Activated T-helper 1 cell treated with anti-CD3 and anti-CD28 coated beads, Interleukin-2, amount 50 U/mL, for 16 hours (primary cell): Measurements from ENCODE around the gene B4GALNT3.
"Not testable (repeated sequence)": the region's sequence is repeated elsewhere in the genome, so short reads cannot be mapped to it uniquely, and the experiment has no call there.

ENCODE experiments used
- DNase-seq, 2 donors: peaks; one replicate each; pipeline ENCODE4 v3.0.0-alpha.2; 2020; ENCODE audit warnings: low read depth in 1 of 2, low spot score in 1 of 2

B4GALNT3 gene

DNA sequence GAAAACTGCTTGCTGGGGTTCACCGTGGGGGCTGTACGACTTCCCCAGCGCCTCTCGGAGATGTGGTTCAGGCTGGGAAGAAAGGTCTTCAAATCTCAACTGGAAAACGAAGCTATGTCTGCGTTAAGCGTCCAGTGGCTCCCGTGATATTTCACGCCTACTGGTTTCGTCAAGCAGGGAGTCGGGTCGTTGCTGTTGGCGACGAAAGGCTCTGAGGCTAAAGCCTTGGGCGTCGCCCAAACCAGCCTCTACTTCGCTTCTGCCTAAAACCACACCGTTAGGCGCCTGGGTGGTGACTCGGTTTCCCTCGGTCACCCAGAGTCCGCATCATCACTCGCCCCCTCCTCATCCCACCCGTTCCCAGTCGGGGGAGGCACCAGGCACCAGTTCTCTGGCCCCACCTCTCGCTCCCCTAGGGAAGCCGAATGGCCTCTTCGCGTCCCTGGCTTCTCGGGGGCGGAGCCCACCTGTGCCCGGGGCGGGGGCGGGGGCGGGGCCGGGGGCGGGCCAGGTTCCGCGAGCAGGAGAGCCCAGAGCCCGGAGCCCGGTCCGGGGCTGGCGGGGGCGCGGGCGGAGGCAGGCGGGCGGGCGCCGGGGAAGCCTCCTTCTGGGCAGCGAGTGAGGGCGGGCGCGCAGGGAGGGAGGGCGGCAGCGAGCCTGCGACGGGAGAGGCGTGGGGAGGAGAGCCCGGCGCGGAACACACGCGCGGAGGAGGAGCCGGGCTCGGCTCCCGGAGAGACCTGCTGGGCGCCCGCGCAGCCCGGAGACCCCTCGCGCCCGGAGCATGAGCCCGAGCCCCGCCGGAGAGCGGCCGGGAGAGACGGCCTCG is at the start of gene B4GALNT3:
Gene B4GALNT3, plus strand, starts transcription at position 510 of the 829 bp plus-strand sequence. CDS start 438 bp downstream, outside the sequence.
- DNase-seq = peak in 1 of 2 donors; percentile 28

DNA sequence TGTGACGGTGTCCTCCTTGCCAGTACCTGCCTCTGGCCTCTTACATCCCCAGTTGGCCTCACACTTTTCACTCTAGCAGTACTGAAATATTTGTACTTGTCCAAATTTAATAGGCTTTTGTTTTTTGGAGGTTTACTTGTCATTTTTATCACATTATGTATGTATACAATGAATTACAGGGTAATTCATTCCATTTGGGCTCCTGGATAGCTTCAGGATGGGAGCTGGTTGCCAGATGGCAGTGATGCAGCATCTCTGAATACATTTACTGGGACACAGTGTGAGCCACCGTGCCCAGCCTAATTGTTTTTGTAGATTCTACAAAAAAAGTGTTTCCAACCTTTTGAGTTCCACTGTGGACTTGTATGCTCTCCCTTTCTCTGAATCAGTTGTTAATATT is 44.9 kb upstream of the B4GALNT3 start:
- no peak for DNase-seq

DNA sequence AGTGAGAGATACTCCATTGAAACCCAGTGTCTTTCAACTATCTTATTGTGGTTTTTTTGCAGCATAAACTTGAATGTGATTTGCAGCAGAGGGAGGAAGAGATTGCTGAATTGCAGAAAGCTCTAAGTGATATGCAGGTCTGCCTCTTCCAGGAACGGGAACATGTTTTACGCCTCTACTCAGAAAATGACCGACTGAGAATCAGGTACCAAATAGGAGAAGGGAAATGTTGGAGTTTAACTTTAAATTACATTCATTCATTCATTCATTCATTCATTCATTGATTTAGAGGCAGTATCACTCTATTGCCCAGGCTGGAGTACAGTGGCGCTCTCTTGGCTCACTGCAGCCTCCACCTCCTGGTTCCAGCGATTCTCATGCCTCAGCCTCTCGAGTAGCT is 41.3 kb upstream of the B4GALNT3 start:
- DNase-seq = no peak

DNA sequence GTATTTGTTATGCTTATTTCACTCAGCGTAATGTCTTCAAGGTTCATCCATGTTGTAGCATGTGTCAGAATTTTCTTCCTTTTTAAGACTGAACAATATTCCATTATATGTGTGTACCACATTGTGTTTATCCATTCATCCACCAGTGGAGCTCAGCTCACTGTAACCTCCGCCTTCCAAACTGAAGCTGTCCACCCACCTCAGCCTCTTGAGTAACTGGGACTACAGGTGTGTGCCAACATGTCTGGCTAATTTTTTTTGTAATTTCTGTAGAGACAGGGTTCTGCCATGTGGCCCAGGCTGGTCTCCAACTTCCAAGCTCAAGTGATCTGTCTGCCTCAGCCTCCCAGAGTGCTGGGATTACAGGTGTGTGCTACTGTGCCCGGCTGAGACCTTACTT is 37.2 kb upstream of the B4GALNT3 start:
- no peak for DNase-seq

DNA sequence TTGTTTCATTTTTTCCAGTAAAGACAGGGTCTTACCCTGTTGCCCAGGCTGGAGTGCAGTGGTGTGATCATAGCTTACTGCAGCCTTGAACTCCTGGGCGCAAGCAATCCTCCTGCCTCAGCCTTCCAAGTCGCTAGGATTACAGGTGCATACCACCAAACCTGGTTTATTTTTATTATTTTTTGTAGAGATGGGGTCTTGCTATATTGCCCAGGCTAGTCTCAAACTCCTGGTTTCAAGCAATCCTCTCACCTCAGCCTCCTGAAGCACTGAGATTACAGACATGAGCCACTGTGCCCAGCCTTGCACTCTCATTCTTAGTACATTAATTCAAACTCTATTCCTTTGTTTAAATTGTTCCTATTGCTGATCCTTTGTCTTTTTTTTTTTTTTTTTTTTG is 24.0 kb upstream of the B4GALNT3 start:
- not testable (repeated sequence) for DNase-seq

DNA sequence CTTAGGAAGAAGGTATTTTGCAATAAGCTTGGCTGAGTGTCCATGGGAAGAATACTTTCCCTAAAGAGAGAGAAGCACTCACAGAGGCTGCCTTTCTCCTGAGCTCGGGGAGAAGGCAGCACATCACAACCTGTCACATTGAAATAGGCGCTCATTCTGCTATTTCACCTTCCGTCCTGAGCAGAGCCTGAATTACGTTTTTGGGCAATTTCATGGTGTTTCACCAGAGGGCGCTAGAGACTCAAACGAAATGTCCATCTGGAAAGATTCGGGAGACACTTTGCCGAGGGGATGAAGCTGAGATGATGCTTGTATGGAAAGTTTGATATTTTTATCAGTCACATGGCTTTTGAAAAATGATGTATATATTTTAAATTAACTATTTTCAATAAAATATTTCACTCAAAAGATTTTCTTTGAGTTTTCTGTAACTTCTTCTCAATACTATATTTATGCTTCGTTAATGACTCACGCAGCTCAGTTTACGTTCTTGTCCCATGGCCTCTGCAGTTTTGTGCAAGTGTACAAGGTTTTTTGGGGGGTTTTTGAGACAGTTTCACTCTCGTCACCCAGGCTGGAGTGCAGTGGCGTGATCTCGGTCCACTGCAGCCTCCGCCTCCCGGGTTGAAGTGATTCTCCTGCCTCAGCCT is 17.4 kb upstream of the B4GALNT3 start:
- no peak for DNase-seq

DNA sequence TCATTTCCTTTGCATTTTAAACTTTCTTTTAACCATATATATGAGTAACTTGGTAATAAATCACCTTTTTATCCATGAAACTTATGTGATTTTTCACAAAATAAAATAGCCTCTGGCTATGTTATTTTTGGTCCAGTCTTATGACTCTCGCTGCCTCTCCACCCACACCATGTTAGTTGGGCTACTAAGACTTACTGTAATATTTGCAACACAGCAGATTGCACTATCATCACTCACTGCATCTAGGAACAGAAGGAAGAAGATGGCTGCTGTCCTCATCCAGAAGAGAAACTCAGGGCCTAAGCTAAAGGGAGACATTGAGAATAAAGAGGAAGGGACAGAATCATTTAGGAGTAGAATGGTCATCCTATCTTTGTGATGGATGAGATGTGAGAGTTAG is 12.6 kb upstream of the B4GALNT3 start:
- no peak for DNase-seq

DNA sequence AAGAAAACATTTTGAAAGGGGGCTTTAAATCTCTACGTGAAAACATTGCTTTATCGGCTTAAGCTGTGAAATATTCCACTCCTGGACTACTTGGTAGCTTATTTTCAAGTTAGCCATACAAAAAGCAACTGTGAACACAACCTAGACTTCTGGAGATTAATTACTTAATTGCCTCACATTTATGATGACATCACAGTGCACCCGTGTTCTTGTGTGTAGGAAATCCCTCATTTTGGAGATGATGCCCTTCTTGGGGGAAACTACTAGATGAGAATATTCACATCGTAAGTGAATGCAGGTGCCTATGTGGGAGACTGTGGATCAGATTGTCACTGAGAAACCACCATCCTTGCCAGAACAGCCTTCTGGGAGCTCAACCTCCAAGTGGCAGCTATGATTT is 10.5 kb upstream of the B4GALNT3 start:
- DNase-seq = no peak

DNA sequence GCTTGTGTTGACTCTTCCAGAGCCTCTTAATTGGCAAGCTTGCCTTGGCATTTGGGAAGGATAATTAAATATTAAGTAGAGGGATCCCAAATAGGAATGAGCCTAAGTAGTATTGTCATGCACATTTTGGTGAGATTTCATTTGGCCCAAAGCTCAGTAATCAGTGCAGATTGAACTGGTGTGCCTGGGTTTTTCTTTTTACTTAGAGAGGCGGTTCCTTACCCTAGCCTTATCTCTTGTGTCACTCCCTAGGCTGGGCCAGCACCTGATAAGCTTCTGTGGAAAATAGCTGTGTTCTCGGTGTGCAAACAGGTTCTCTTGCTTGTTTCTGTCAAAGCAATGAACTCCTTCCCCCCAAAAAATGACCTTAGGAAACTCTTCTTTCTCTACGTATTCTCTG is 9.3 kb upstream of the B4GALNT3 start:
- DNase-seq = no peak

DNA sequence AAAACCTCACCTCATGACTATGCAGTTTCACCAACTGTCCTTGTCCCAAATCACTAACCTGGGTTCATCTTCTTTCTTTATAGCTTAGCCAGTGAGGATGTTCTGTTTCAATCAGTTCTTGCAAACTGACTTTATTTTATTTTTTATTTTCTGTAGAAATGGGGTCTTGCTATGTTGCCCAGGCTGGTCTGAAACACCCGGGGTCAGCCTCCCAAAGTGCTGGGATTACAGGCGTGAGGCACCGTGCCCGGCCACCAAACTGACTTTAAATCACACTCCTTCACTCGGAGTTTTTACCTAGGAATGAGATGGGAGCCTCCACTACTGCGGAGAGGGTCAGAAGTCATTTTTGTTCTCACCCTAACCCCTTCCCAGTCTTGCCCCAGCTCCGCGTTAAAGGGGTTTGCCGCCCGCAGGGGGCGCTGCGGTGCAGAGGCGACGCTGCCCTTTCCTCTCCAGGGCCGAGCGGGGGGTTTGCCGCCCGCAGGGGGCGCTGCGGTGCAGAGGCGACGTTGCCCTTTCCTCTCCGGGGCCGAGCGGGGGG is 7.0 kb upstream of the B4GALNT3 start:
- peak in 1 of 2 donors; percentile 55 for DNase-seq

DNA sequence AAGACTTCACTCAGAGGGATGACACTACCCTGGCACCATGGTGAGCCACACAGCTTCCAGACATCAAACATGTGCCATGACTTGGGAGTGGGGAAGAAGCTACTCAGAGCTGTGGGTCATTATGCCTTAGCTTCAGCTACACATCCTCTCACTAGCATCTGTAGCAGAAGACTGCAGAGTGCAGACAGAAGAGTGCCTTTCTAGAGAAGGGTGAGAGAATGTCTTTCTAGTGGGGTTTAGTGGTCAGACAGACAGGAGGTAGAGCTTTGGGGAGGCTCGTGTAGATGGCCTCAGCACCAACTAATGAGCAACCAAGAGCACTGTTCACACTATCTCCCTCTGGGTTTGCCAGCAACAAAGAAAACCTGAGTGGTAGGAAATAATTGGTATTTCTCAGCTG is 4.9 kb upstream of the B4GALNT3 start:
- DNase-seq = no peak

DNA sequence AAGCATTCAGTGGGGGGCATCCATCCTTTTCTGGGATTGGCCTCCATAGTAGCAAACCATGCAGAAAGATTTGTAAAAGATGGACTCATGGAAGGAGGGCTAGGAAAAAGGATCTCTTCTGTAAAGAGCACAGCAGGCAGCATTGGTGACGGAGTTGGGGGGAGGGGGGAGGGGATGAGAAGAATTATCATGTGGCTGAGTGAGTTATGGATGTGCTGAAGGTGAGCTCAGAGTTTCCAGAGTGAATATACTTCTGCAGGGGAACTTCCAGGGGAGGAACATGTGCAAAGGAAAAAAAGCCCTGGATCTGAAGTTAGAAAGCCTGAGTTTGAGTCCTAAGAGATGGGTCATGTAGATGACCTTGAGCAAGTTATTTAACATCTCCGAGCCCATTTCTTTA is 3.9 kb upstream of the B4GALNT3 start:
- no peak for DNase-seq

DNA sequence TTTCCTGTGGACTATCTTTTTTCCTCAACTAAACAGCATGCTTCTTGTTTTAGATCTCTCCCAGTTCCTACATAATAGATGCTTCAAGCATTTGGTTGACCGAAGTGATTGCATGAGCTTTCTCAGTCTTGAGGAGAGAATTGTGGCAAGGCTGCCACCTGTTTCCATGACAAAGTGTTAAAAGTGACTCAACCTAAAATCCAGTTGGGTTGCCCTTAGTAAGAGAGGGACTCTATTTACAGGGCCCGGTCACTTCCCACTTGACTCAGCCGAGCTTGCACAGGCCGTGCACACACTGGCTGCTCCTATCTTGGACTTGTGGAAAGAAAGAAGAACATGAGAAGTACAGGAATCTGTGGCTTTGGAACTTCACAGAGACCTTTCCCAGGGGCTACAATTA is 2.1 kb upstream of the B4GALNT3 start:
- no peak for DNase-seq

DNA sequence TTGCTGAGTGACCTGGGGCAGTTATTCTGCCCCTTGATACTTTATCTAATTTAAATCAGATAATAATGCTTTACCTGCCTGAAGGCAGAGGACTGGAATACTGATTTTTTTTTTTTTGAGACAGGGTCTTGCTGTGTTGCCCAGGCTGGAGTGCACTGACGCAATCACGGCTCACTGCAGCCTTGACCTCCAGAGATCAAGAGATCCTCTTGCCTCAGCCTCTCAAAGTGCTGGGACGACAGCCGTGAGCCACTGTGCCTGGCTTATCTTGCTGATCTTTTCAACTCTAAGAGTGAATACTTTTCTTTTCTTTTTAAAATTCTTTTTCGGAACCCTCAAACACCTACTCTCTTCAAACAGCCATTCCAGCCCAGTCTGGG is 699 bp upstream of the B4GALNT3 start:
- DNase-seq = no peak

DNA sequence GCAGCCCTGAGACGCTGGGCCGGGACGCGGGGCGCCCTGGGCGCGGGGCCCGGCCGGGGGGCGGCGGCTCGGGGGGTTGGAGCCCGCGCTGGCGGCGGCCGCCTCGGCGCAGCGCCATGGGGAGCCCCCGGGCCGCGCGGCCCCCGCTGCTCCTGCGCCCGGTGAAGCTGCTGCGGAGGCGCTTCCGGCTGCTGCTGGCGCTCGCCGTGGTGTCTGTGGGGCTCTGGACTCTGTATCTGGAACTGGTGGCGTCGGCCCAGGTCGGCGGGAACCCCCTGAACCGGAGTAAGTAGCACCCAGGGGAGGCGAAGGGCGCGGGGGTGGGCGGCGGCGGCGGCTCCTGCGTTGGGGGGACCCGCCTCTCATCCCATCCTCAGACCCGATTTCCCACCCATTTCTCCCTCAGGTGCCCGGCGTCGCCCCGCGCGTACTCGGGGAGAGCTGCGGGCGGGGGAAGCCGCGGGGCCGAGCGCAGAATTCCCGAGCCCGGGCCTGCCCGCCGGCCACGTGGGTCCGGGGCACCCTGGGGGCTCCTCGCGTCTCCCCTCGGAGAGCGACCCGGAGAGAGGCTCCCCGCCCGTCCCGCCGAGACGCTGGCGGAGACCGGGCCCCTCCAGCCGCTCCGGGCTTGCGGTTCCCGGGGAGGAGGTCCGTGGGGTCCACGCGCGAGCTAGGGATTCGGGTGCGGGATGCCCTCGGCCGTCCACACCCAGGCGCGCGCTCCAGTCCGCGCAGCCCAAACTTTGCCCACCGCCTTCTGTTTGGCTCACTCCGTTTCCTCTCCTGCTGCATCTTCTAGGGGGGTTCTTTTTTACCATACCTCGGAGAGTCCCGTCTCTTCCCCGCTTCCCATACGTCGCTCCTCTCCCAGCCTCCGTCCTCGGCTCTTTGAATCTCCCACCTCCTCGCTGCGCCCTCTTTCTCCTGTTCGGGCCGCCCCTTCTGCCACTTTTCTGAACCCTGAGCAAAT is 807 bp downstream of the B4GALNT3 start:
- DNase-seq = peak in 1 of 2 donors; percentile 18

DNA sequence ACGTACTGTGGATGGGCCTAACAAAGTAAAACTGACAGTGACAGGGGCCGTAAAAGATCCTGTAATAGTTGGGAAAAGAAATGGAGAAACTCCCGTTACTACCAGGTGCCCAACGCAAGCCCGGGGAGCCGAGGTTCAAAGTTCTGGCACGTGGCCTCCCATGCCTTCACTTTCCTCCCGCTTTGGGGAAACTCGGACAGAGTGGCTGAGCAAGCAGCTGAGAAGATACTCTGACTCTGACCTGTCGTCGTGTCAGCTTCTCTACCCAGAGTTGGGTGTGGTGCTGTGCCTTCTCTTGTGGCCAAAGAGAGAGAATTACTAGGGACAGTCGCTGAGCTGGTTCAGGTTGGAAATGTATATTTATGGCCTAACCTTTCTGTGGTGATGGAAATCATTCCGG is 1.7 kb downstream of the B4GALNT3 start:
- DNase-seq = no peak

DNA sequence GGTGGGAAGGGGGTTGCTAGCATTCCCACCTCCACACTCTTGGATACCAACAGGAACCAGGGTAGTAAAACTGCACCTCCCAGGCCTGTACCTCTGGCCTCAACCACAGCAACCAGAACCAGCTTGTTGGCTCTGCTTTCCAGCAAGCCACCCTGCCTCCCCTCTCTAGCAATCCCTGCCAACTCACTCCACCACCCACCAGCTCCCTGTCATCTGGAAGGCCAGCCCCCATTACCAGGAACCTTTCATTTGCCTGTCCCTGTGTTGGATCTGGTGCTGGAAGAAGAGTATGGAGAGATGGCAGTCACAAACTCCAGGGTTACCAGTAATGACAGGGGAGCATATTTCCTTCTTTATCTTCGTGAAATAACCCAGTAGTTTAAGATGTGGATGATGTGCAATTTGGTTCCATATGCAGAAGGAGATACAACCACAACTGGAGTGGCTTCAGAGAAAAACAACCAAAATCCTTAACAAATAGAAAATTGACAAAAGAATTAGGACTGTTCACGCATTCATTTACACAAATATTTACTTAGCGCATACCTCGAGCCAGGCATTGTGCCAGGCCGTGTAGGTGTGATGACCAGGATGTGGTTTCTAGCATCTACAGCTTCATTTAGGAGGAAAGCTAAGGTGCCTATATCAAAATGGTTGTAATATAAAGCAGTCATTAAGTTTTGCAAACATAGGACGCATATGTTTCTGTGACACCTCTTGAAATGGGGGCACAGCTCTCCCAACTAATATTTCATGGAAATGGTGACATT is 3.4 kb downstream of the B4GALNT3 start:
- DNase-seq = no peak

DNA sequence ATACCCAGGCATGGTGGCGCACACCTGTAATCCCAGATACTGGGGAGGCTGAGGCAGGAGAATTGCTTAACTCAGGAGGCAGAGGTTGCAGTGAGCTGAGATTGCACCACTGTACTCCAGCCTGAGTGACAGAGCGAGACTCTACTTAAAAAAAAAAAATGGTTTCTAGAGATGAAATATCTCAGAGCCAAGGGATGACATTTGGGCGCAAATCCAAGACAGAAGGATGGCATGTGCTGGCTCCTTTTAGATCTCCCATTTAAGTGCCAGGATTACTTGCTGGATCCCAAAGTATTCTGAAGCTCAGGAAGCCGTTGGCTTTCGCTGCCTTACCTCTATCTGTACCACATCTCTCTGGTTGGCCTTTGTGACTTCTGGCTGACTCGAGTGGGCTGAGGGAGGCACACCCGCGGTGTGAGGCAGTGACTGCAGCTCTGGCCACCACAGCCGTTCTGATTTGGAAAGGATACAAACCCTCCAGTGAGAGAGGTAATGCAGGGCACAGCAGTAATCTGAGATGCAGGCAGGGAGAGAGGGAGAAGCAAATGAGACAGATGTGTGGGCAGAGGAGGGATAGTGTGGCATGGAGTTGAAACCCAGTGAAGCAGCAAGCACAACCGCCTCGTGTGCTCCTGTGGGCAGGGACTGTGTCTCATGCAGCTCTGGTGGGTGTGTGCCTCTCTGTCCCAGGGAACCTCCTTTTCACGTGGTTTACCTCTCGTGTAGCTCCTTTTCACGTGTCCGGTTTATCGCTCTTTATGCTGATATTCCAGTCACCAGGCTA is 4.9 kb downstream of the B4GALNT3 start:
- DNase-seq = no peak

DNA sequence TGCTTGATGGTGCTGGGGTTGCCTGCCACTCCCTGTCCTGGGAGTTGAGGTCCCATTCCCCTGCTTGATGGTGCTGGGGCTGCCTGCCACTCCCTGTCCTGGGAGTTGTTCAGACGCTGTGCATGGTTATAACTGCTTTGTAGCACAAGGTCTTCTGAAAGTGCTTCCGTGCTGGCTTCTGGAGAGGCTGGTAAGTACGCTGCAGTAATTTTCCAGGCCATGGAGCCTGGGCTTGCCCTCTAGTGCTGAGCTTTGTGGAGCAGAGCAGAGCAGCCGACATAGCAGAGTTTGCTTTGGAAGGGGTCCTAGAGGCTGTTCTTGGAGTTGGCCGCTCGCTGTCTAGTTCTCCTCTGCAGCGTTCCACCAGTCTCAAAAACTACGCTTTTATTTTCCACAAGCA is 6.3 kb downstream of the B4GALNT3 start:
- no peak for DNase-seq

DNA sequence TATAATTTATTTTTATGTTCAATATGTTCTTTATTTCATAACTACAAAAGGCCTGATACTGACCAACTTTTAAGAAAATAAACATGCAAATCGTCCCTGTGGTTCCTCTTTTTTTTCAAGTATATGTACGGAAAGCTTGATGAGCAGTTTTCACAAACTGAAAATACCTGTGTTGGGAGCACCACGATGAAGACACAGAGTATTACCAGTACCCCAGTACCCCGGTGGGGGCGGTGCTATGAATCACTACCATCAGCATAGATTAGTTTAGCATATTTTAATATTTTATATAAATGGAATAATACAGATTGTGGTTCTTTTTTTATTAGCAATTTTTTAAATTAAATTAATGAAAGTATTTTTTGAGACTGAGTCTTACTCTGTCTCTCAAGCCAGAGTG is 7.0 kb downstream of the B4GALNT3 start:
- DNase-seq = no peak
